ENCODE measurements around the gene NUTM2A.
"Not testable (repeated sequence)": the region's sequence is repeated elsewhere in the genome, so short reads cannot be mapped to it uniquely, and the experiment has no call there.

Gene NUTM2A

DNA sequence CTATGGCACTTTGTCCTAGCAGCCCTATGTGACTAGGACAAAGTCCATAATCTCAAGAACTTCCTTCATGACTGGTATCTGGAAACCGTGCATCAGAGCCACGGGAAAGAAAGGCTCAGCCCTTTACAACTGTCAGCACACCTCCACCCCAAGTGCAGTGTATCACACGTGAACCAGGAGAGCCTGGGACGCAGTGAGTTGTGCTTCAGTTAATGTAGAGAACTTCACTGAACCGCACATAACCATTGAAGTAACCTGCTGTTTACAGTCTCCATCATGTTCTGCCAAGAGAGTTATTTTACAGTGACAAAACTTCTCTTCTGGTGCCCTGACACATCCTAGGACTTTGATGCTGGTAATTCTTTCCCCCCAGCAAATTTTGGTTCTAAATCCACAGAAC lies 12.0 kb downstream of the NUTM2A start:
- H3K4me3 ChIP-seq (replicated peaks; ENCODE audit: low read depth, low read length); DNase-seq (ENCODE audit: low read depth): not testable (repeated sequence)

DNA sequence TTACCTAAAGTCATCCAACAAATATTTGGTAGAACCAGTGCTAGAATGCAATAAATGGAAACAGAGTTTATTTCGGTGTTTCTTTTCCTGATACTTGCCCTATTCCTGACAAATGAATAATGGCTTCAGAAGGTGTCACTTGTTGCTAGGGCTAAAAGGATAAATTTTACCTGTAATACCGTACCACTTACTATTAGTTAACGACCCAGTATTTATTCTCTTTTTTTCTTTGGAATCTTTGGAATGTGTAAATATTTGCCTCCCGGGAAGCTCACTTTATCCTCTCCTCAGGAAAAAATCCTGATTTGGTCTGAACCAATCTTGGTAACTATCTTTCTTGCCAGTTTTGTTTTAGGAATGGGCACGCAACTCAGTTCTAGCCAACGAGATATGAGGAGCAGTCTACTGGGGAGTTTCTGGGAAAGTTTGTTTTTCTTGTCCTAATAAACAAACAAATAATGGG lies 14.1 kb downstream of the NUTM2A start:
- not testable (repeated sequence) for H3K4me3 ChIP-seq (replicated peaks; ENCODE audit: low read depth, low read length); DNase-seq (ENCODE audit: low read depth)

DNA sequence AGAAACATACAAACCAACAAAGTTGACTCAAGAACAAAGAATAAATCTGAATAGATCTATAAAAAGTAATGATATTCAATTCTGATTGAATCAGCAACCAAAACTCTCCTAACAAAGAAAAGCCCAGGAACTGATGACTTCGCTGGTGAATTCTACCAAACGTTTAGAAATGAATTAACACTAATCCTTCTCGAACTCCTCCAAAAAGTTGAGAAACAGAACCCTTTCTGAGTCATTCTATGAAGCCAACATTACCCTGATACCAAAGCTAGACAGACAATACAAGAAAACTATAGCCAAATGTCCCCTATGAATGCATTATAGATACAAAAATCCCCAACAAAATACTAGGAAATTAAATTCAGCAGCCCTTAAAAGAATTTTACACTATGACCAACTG lies 16.9 kb downstream of the NUTM2A start:
- H3K4me3 ChIP-seq (replicated peaks; ENCODE audit: low read depth, low read length); DNase-seq (ENCODE audit: low read depth): not testable (repeated sequence)

DNA sequence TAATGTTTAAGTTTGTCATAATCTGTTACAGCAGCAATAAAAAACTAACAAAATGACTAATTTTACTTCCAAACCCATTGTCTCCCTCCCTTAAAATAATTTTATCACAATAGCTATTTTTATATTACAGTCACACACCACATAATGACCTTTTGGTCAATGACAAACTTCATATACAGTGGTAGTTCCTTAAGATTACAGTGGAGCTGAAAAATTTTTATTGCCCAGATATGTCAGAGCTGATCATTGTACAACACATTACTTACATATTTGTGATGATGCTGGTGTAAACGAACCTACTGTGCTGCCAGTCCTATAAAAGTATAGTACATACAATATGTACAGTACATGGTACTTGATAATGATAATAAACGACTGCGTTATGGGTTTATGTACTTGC lies 22.1 kb downstream of the NUTM2A start:
- not testable (repeated sequence) for DNase-seq (ENCODE audit: low read depth); H3K4me3 ChIP-seq (replicated peaks; ENCODE audit: low read depth, low read length)

DNA sequence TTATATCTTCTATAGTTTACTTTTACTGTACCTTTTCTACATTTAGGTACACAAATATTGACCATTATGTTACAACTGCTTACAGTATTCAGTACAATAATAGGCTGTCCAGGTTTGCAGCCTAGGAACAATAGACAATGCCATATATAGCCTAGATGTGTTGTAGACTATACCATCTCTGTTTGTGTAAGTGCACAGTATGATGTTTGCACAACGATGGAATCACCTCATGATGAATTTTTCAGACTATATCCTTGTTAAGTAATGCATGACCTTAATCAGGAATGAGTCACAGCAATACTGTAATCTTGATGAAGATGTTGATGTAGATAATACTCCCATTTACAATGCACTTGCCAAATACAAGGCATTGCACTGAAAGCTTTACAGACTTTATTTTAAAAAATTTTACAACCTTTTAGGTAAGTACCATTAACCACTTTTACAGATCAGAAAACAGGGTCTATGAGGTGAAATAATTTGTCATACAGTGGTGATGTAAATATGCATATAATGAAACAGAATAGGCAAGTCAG lies 23.6 kb downstream of the NUTM2A start:
- not testable (repeated sequence) for H3K4me3 ChIP-seq (replicated peaks; ENCODE audit: low read depth, low read length); DNase-seq (ENCODE audit: low read depth)

DNA sequence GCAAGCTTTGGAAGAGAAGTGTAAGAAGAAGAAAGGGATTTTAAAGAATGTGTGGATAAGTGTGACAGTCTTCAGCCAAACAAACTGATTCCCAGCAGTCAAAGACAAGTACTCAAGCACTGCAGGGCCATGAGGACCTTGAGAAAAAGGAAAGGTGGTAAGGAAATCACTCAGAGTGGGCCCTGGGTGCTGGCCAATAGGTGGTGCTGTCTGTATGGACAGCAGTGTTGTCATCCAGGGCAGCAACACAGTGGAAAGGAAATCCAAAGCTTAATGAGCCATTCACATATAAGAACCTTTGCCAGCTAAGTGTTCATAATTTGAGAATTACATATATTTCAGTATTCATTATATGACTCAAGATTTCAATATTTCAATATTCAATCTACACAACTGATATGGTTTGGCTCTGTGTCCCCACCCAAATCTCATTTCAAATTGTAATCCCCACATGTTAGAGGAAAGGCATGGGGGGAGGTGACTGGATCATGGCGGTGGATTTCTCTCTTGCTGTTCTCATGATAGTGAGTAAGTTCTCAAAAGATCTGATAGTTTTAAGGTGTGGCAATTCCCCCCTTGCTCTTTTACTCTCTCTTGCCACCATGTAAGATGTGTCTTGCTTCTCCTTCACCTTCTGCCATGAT lies 55.6 kb downstream of the NUTM2A start:
- H3K4me3 ChIP-seq (replicated peaks; ENCODE audit: low read depth, low read length); DNase-seq (ENCODE audit: low read depth): not testable (repeated sequence)
